Lower leg skin (tissue), 3 donors: Measurements from ENCODE around the gene MAP4K3.

ENCODE experiments used
- CTCF ChIP-seq, 3 donors: fragments of 450-650 bp; IDR thresholded peaks; one replicate each; pipeline ENCODE4 v1.5.1; 2016; ENCODE audit warnings: antibody characterized with exemption in 3 of 3, mild to moderate bottlenecking in 3 of 3, moderate library complexity in 2 of 3
- POLR2A ChIP-seq, 2 donors: fragments of 450-650 bp; IDR thresholded peaks; one replicate each; pipeline ENCODE4 v1.6.1; 2016 to 2017; ENCODE audit warnings: antibody characterized with exemption in 2 of 2, mild to moderate bottlenecking in 1 of 2, moderate library complexity in 1 of 2

- TF ChIP-seq POLR2A (IDR thresholded peaks at IDR 0.05) = no peak
- no peak for TF ChIP-seq CTCF (IDR thresholded peaks at IDR 0.05)
Measured at GRCh38 chr2:39484206-39484605, 47.1 kb upstream of the MAP4K3 start.
